Smooth muscle cell of the umbilical artery (primary cell): ENCODE measurements around the gene LDB3. TPM values are rescaled to one million over a fixed set of nuclear protein-coding genes. Genes with fewer than 3 reads are reported as not detected.

Experiments
- total RNA-seq: library from RNA; depleted of rRNA; stranded (reverse); fragments of >200 nt; gene quantifications from 2 replicates; pipeline ENCODE4 v1.2.3, GENCODE V29; 2014

Gene LDB3
- 0.30 and 0.46 TPM in 2 replicates for total RNA-seq

GRCh38 chr10:86668297-86669165 lies at the start of gene LDB3:
Gene LDB3 (plus strand): TSS chr10:86668511. CDS start chr10:86668692, 181 bp downstream.

GRCh38 chr10:86654411-86655172 lies 13.7 kb upstream of the LDB3 start, which contains the start of gene OPN4:
Gene OPN4 (plus strand): TSS chr10:86654547. CDS start chr10:86654784, 237 bp downstream.

DNA sequence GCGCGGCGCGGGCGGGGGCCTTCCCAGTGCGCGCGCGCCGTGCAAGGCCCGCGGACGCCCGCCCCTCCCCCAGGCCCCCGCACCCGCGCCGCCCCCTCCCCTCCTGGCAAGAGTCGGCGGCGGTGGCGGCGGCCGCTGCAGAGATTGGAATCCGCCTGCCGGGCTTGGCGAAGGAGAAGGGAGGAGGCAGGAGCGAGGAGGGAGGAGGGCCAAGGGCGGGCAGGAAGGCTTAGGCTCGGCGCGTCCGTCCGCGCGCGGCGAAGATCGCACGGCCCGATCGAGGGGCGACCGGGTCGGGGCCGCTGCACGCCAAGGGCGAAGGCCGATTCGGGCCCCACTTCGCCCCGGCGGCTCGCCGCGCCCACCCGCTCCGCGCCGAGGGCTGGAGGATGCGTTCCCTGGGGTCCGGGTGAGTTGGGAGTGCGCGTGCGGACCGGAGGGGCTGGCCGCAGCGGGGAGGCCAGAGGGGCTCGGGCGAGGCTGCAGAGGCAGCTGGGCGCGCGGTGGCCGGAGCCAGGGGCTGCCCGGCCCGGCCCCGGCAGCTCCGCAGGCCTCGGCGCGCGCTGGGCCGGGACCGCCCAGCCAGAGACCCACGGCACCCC lies 88.3 kb downstream of the LDB3 start, which contains the start of gene BMPR1A:
TSS of gene BMPR1A (plus strand) at position 109 of the 602 bp plus-strand sequence. CDS start 119,400 bp downstream, outside the sequence.

Other genes with a start within 250 kb of the LDB3 start
- 44.8 and 57.8 TPM in 2 replicates for gene WAPL, start 146.7 kb upstream of the LDB3 start, total RNA-seq
- gene OPN4, start 14.0 kb upstream of the LDB3 start, total RNA-seq = 0.14 TPM in 1 of 2 replicates, not detected in the other
- 63.7 and 69.8 TPM in 2 replicates for gene BMPR1A, start 88.1 kb downstream of the LDB3 start, total RNA-seq